Activated CD8-positive, alpha-beta memory T cell treated with anti-CD3 and anti-CD28 coated beads for 1 hour (primary cell): Measurements from ENCODE around the gene LRRC1.

Experiments
- DNase-seq, 2 donors: peaks; one replicate each; pipeline ENCODE4 v3.0.0-alpha.2; 2020; ENCODE audit warnings: low read depth in 1 of 2; ENCODE audit errors: extremely low read depth in 1 of 2

The LRRC1 gene

GRCh38 chr6:53845280-53846195 is 50.7 kb downstream of the LRRC1 start:
- no peak for DNase-seq

- DNase-seq: no peak
Observed at GRCh38 chr6:53846250-53846649, 51.4 kb downstream of the LRRC1 start.

GRCh38 chr6:53847796-53848314 is 53.0 kb downstream of the LRRC1 start:
- DNase-seq: no peak

GRCh38 chr6:53850527-53850926 is 55.7 kb downstream of the LRRC1 start:
- DNase-seq: no peak

- DNase-seq: no peak
Observed at GRCh38 chr6:53851561-53851960, 56.8 kb downstream of the LRRC1 start.

- DNase-seq: no peak
Observed at GRCh38 chr6:53852805-53853204, 58.0 kb downstream of the LRRC1 start.

GRCh38 chr6:53854843-53855567 is 60.2 kb downstream of the LRRC1 start:
- DNase-seq: no peak

GRCh38 chr6:53855940-53856339 is 61.1 kb downstream of the LRRC1 start:
- DNase-seq: no peak

GRCh38 chr6:53857318-53858094 is 62.7 kb downstream of the LRRC1 start:
- no peak for DNase-seq

GRCh38 chr6:53858196-53858595 is 63.4 kb downstream of the LRRC1 start:
- DNase-seq: no peak

GRCh38 chr6:53858913-53859312 is 64.1 kb downstream of the LRRC1 start:
- DNase-seq: no peak

- DNase-seq: no peak
Observed at GRCh38 chr6:53860511-53860910, 65.7 kb downstream of the LRRC1 start.

- DNase-seq: no peak
Observed at GRCh38 chr6:53861518-53861917, 66.7 kb downstream of the LRRC1 start.

GRCh38 chr6:53862662-53863462 is 68.1 kb downstream of the LRRC1 start:
- DNase-seq: no peak

- DNase-seq: no peak
Observed at GRCh38 chr6:53864781-53865180, 70.0 kb downstream of the LRRC1 start.

- no peak for DNase-seq
Observed at GRCh38 chr6:53866226-53866625, 71.4 kb downstream of the LRRC1 start.

GRCh38 chr6:53868626-53869025 is 73.8 kb downstream of the LRRC1 start:
- no peak for DNase-seq

- DNase-seq: no peak
Observed at GRCh38 chr6:53869964-53870363, 75.2 kb downstream of the LRRC1 start.

GRCh38 chr6:53873922-53874321 is 79.1 kb downstream of the LRRC1 start:
- no peak for DNase-seq

- DNase-seq: no peak
Observed at GRCh38 chr6:53874964-53875363, 80.2 kb downstream of the LRRC1 start.
